Erythroblast (primary cell): ENCODE data around the gene RRAGD.

ENCODE experiments used
- GATA1 ChIP-seq: IDR thresholded peaks from 2 replicates; pipeline ENCODE4 v1.6.1; 2011; ENCODE audit warnings: low read depth, mild to moderate bottlenecking, control low read depth, low read length, moderate library complexity
- POLR2A ChIP-seq: IDR thresholded peaks from 2 replicates; pipeline ENCODE4 v1.6.1; 2011; ENCODE audit warnings: mild to moderate bottlenecking, low read length

- no peak for TF ChIP-seq POLR2A
- TF ChIP-seq GATA1, result no peak
Observed at GRCh38 chr6:89406141-89406540, 5.9 kb downstream of the RRAGD start.
